HCT116 (cell line): Measurements from ENCODE around the gene SCP2. TPM values are rescaled to one million over a fixed set of nuclear protein-coding genes. Genes with fewer than 3 reads are reported as not detected.

Source experiments
- ATAC-seq: fragments of 200-7000 bp; cut with Tn5 transposase; 2 replicates; pipeline ENCODE4 v1.9.1; 2020; ENCODE audit warnings: mild to moderate bottlenecking, moderate library complexity
- BruUV-seq: library from RNA; stranded (reverse); fragments of 400-500 nt; replicated peaks from 2 replicates; lab custom pipeline; 2021; lab: Mats Ljungman, UMichigan
- CTCF ChIA-PET: fragments of 300-600 bp; sonication (Branson Sonifier 250); formaldehyde crosslinking; loops from one replicate; lab custom pipeline; 2021; ENCODE audit warnings: antibody characterized with exemption; lab: Charles Lee
- POLR2A ChIA-PET: fragments of 300-600, 350-600 bp; sonication (Branson Sonifier 250); formaldehyde crosslinking; loops from one replicate; lab custom pipeline; 2021; ENCODE audit warnings: antibody characterized with exemption; lab: Charles Lee
- RAD21 ChIA-PET, 2 experiments: fragments of 300-600 bp; sonication (Branson Sonifier 250); formaldehyde crosslinking; loops; one replicate each; lab custom pipeline; 2023; ENCODE audit warnings: low total read pairs in 2 of 2; ENCODE audit not compliant: uncharacterized antibody in 2 of 2, unreplicated experiment in 2 of 2, low non-redundant PET in 1 of 2; lab: Charles Lee
- DNase-seq: peaks from one replicate; pipeline ENCODE4 v3.0.0-alpha.2; 2010; ENCODE audit warnings: low read depth, low spot score
- H2AFZ ChIP-seq: fragments of 200-600 bp; shearing (Covaris generic), sonication (generic); 2 replicates; pipeline ENCODE4 v1.6.1; 2017; ENCODE audit warnings: low read depth, mixed run types, mixed read lengths, antibody characterized with exemption, low read length; ENCODE audit not compliant: poor library complexity, severe bottlenecking
- H3K27ac ChIP-seq: 2 replicates; pipeline ENCODE4 v1.5.1; 2012; ENCODE audit warnings: low read depth, low read length
- H3K27me3 ChIP-seq: fragments of 200-600 bp; sonication (generic); 2 replicates; pipeline ENCODE4 v1.6.1; 2016; ENCODE audit warnings: mixed run types, low read length, mixed read lengths; ENCODE audit not compliant: insufficient read depth
- H3K36me3 ChIP-seq, 2 experiments: fragments of 200-500 bp in 1 of 2; fragments of 200-600 bp in 1 of 2; sonication (Bioruptor generic) in 1 of 2; sonication (generic) in 1 of 2; 2 replicates each; pipeline versions ENCODE4 v1.5.1 to v1.6.1; 2014 to 2016; ENCODE audit warnings: low read length in 2 of 2, inconsistent platforms in 1 of 2, mixed read lengths in 1 of 2, mixed run types in 1 of 2; ENCODE audit not compliant: insufficient read depth in 2 of 2, control insufficient read depth in 1 of 2
- H3K4me1 ChIP-seq, 2 experiments: fragments of 200-600 bp in 1 of 2; sonication (generic) in 1 of 2; 2 replicates each; pipeline versions ENCODE4 v1.5.1 to v1.6.1; 2012 to 2017; ENCODE audit warnings: low read length in 2 of 2, inconsistent platforms in 1 of 2, mild to moderate bottlenecking in 1 of 2, mixed read lengths in 1 of 2, mixed run types in 1 of 2, moderate library complexity in 1 of 2; ENCODE audit not compliant: insufficient read depth in 2 of 2, control insufficient read depth in 1 of 2
- H3K4me2 ChIP-seq: fragments of 200-600 bp; sonication (generic); 2 replicates; pipeline ENCODE4 v1.6.1; 2017; ENCODE audit warnings: mixed run types, low read length, mixed read lengths
- H3K4me3 ChIP-seq, 2 experiments: fragments of 200-600 bp in 1 of 2; sonication (generic) in 1 of 2; replicated peaks in 1 of 2; 2 replicates each; pipeline ENCODE4 v1.5.1; 2011 to 2016; ENCODE audit warnings: low read length in 2 of 2, control low read depth in 1 of 2, low read depth in 1 of 2, mild to moderate bottlenecking in 1 of 2, mixed read lengths in 1 of 2, mixed run types in 1 of 2
- H3K79me2 ChIP-seq: fragments of 200-600 bp; sonication (generic); 2 replicates; pipeline ENCODE4 v1.6.1; 2017; ENCODE audit warnings: mild to moderate bottlenecking, mixed run types, low read length, moderate library complexity, mixed read lengths; ENCODE audit not compliant: insufficient read depth
- H3K9ac ChIP-seq: fragments of 200-600 bp; sonication (generic); 2 replicates; pipeline ENCODE4 v1.6.1; 2016; ENCODE audit warnings: low read length, mixed read lengths
- H3K9me2 ChIP-seq: fragments of 200-600 bp; sonication (generic), shearing (Covaris generic); 2 replicates; pipeline ENCODE4 v1.6.1; 2017; ENCODE audit warnings: mixed run types, mild to moderate bottlenecking, moderate library complexity; ENCODE audit not compliant: insufficient read depth
- H3K9me3 ChIP-seq, 2 experiments: fragments of 200-500 bp in 1 of 2; fragments of 200-600 bp in 1 of 2; sonication (Bioruptor generic) in 1 of 2; sonication (generic) in 1 of 2; 2 replicates each; pipeline ENCODE4 v1.6.1; 2014 to 2017; ENCODE audit warnings: low read length in 2 of 2, mixed read lengths in 2 of 2, inconsistent platforms in 1 of 2, low read depth in 1 of 2, mild to moderate bottlenecking in 1 of 2, mixed run types in 1 of 2, moderate library complexity in 1 of 2; ENCODE audit not compliant: control insufficient read depth in 1 of 2, insufficient read depth in 1 of 2
- H4K20me1 ChIP-seq: fragments of 200-600 bp; sonication (generic), shearing (Covaris generic); 2 replicates; pipeline ENCODE4 v1.6.1; 2017; ENCODE audit warnings: mixed run types, mild to moderate bottlenecking, moderate library complexity; ENCODE audit not compliant: insufficient read depth
- ATF3 ChIP-seq: IDR thresholded peaks from 2 replicates; pipeline ENCODE4 v1.6.1; 2012
- CBX3 ChIP-seq: IDR thresholded peaks from 2 replicates; pipeline ENCODE4 v1.6.1; 2012; ENCODE audit warnings: low read depth
- CEBPB ChIP-seq: IDR thresholded peaks from 2 replicates; pipeline ENCODE4 v1.6.1; 2012; ENCODE audit warnings: low read depth
- CTCF ChIP-seq, 3 experiments: fragments of 200-600 bp in 1 of 3; sonication (generic) in 1 of 3; IDR thresholded peaks in 2 of 3; conservative IDR thresholded peaks in 1 of 3; 2 replicates each; pipeline ENCODE4 v1.5.1; 2012 to 2017; ENCODE audit warnings: low read depth in 2 of 3, low read length in 2 of 3, antibody characterized with exemption in 1 of 3, borderline replicate concordance in 1 of 3, control low read depth in 1 of 3, mild to moderate bottlenecking in 1 of 3, mixed read lengths in 1 of 3, mixed run types in 1 of 3, moderate library complexity in 1 of 3; ENCODE audit not compliant: insufficient read depth in 1 of 3
- ELF1 ChIP-seq: IDR thresholded peaks from 2 replicates; pipeline ENCODE4 v1.6.1; 2012; ENCODE audit warnings: low read depth, borderline replicate concordance
- EZH2phosphoT487 ChIP-seq: fragments of 200-600 bp; IDR thresholded peaks from 2 replicates; pipeline ENCODE4 v1.6.1; 2018; ENCODE audit warnings: antibody characterized with exemption, borderline replicate concordance
- FOSL1 ChIP-seq: IDR thresholded peaks from 2 replicates; pipeline ENCODE4 v1.6.1; 2012; ENCODE audit warnings: low read depth
- JUND ChIP-seq: IDR thresholded peaks from 2 replicates; pipeline ENCODE4 v1.6.1; 2012
- MAX ChIP-seq: IDR thresholded peaks from 2 replicates; pipeline ENCODE4 v1.6.1; 2012
- POLR2A ChIP-seq: IDR thresholded peaks from 2 replicates; pipeline ENCODE4 v1.7.0; 2011; ENCODE audit warnings: borderline replicate concordance; ENCODE audit not compliant: insufficient read depth, insufficient read length; ENCODE audit errors: extremely low read depth
- POLR2AphosphoS5 ChIP-seq: IDR thresholded peaks from 2 replicates; pipeline ENCODE4 v1.6.1; 2011; ENCODE audit warnings: mild to moderate bottlenecking, low read depth, low read length, moderate library complexity
- REST ChIP-seq: IDR thresholded peaks from 2 replicates; pipeline ENCODE4 v1.6.1; 2012; ENCODE audit warnings: low read depth
- SIN3A ChIP-seq: IDR thresholded peaks from 2 replicates; pipeline ENCODE4 v1.6.1; 2012; ENCODE audit warnings: low read depth
- SP1 ChIP-seq: IDR thresholded peaks from 2 replicates; pipeline ENCODE4 v1.6.1; 2012; ENCODE audit warnings: low read depth
- SRF ChIP-seq: IDR thresholded peaks from 2 replicates; pipeline ENCODE4 v1.6.1; 2012; ENCODE audit warnings: low read depth
- TCF7L2 ChIP-seq: IDR thresholded peaks from 2 replicates; pipeline ENCODE4 v1.7.0; 2011; ENCODE audit warnings: borderline replicate concordance, inconsistent platforms; ENCODE audit not compliant: insufficient read depth, insufficient read length; ENCODE audit errors: extremely low read depth
- YY1 ChIP-seq: IDR thresholded peaks from 2 replicates; pipeline ENCODE4 v1.6.1; 2011; ENCODE audit warnings: low read length, low read depth, moderate library complexity, mild to moderate bottlenecking; ENCODE audit not compliant: insufficient replicate concordance; ENCODE audit errors: extremely low read depth
- ZBTB33 ChIP-seq: IDR thresholded peaks from 2 replicates; pipeline ENCODE4 v1.6.1; 2011; ENCODE audit warnings: mild to moderate bottlenecking, low read length, moderate library complexity; ENCODE audit not compliant: insufficient replicate concordance; ENCODE audit errors: extremely low read depth
- ZFX ChIP-seq: fragments of 450-650 bp; IDR thresholded peaks from 2 replicates; pipeline ENCODE4 v1.6.1; 2017
- intact Hi-C: fragments of 100-400 bp; cut with micrococcal nuclease; formaldehyde crosslinking; loops from 2 replicates; pipeline ENCODE4 v1.10.0; 2022
- total RNA-seq: library from RNA; stranded (reverse); gene quantifications from one replicate; pipeline ENCODE4 v1.2.1, GENCODE V29; 2021; ENCODE audit not compliant: unreplicated experiment

SCP2 gene
- total RNA-seq, 1 experiment from 2014 or later, result 62.0 TPM

GRCh38 chr1:52900402-52900801 is 26.7 kb upstream of the SCP2 start:
- Histone ChIP-seq H3K79me2 (no peaks in the 10 kb centered on the region), H3K9me3 (no peaks in the 10 kb centered on the region), H4K20me1 (no peaks in the 10 kb centered on the region), H3K36me3 (no peaks in the 10 kb centered on the region), H3K9me2 (no peaks in the 10 kb centered on the region), H3K4me2 (no peak overlapping the region), H3K9ac (no peak overlapping the region), H3K4me3 (no peak overlapping the region), H3K27me3 (no peaks in the 10 kb centered on the region), H3K4me1 (peaks cover 0 to 2% of the 10 kb centered on the region in 2 experiments; a peak in 1 of 4 replicates), H2AFZ (no peak overlapping the region), H3K27ac (no peak overlapping the region)
- no peak for TF ChIP-seq SIN3A
- TF ChIP-seq SRF, result no peak
- TF ChIP-seq EZH2phosphoT487, result no peak
- no peak for TF ChIP-seq CEBPB
- no peak for TF ChIP-seq ZBTB33
- TF ChIP-seq REST, result no peak
- no peak for TF ChIP-seq ATF3
- no peak for TF ChIP-seq ZFX
- no peak for TF ChIP-seq FOSL1
- no peak for TF ChIP-seq MAX
- TF ChIP-seq POLR2A, result no peak
- no peak for TF ChIP-seq YY1
- no peak for TF ChIP-seq TCF7L2
- no peak for TF ChIP-seq JUND
- TF ChIP-seq POLR2AphosphoS5, result no peak
- no peak for TF ChIP-seq ELF1
- no peak for TF ChIP-seq CBX3
- TF ChIP-seq CTCF (IDR thresholded peaks at IDR 0.05 in 2 of 3, conservative IDR thresholded peaks at IDR 0.05 in 1 of 3; ENCODE audit: borderline replicate concordance in 1 of 3, insufficient read depth in 1 of 3, low read depth in 2 of 3, low read length in 2 of 3), result no peak
- TF ChIP-seq SP1, result no peak
- no peak for ATAC-seq
- BruUV-seq, result no TSS peak
- no peak for DNase-seq
- intact Hi-C loops, result no loop called here
- ChIA-PET CTCF (no interaction called here), POLR2A (no interaction called here), RAD21 (no interaction called here)
